ENCODE data around the gene ARHGAP26.

The ARHGAP26 gene

GRCh38 chr5:143161885-143162540, 391.8 kb downstream of the ARHGAP26 start:
- DNase-seq, result no peak
- ATAC-seq, result no peak

GRCh38 chr5:143162810-143163209, 392.6 kb downstream of the ARHGAP26 start:
- ATAC-seq (no peak), DNase-seq (no peak)

- ATAC-seq, result no peak
- no peak for DNase-seq
These were observed 394.4 kb downstream of the ARHGAP26 start for GRCh38 chr5:143164557-143164956.

GRCh38 chr5:143165049-143165880, 395.1 kb downstream of the ARHGAP26 start:
- ATAC-seq (no peak), DNase-seq (no peak)

GRCh38 chr5:143166090-143166489, 395.9 kb downstream of the ARHGAP26 start:
- ATAC-seq (no peak), DNase-seq (no peak)

- DNase-seq (no peak), ATAC-seq (no peak)
These were observed 396.7 kb downstream of the ARHGAP26 start for GRCh38 chr5:143166661-143167420.

GRCh38 chr5:143168171-143168741, 398.1 kb downstream of the ARHGAP26 start:
- DNase-seq (no peak), ATAC-seq (no peak)

- ATAC-seq (no peak), DNase-seq (no peak)
These were observed 399.0 kb downstream of the ARHGAP26 start for GRCh38 chr5:143168921-143169810.

- no peak for DNase-seq
- ATAC-seq, result no peak
These were observed 399.9 kb downstream of the ARHGAP26 start for GRCh38 chr5:143170104-143170503.

GRCh38 chr5:143170977-143171376, 400.8 kb downstream of the ARHGAP26 start:
- ATAC-seq (no peak), DNase-seq (no peak)

- ATAC-seq (no peak), DNase-seq (no peak)
These were observed 402.6 kb downstream of the ARHGAP26 start for GRCh38 chr5:143172739-143173138.

GRCh38 chr5:143173139-143173889, 403.1 kb downstream of the ARHGAP26 start:
- ATAC-seq (no peak), DNase-seq (no peak)

GRCh38 chr5:143174714-143175398, 404.7 kb downstream of the ARHGAP26 start:
- no peak for ATAC-seq
- no peak for DNase-seq

GRCh38 chr5:143176048-143176447, 405.9 kb downstream of the ARHGAP26 start:
- no peak for DNase-seq
- ATAC-seq, result no peak

- no peak for ATAC-seq
- no peak for DNase-seq
These were observed 407.2 kb downstream of the ARHGAP26 start for GRCh38 chr5:143177263-143177983.

- DNase-seq, result no peak
- ATAC-seq, result no peak
These were observed 409.1 kb downstream of the ARHGAP26 start for GRCh38 chr5:143179126-143179740.

GRCh38 chr5:143180751-143181150, 410.6 kb downstream of the ARHGAP26 start:
- DNase-seq (no peak), ATAC-seq (no peak)

GRCh38 chr5:143181173-143181572, 411.0 kb downstream of the ARHGAP26 start:
- DNase-seq, result no peak
- no peak for ATAC-seq

GRCh38 chr5:143182106-143182505, 411.9 kb downstream of the ARHGAP26 start:
- DNase-seq (no peak), ATAC-seq (no peak)

Measured in stimulated activated naive CD8-positive, alpha-beta T cell treated with anti-CD3 and anti-CD28 coated beads, Interleukin-15, Interleukin-2, amounts not matched to agents 100 U/mL and 50 U/mL, for 24 hours (primary cell).